SK-N-MC (cell line): ENCODE measurements around the gene DLGAP1.

Source experiments
- DNase-seq: peaks from one replicate; pipeline ENCODE4 v3.0.0-alpha.2; 2011; ENCODE audit warnings: low read depth, low spot score
- H3K27ac ChIP-seq: fragments of 200-600 bp; sonication (generic); 2 replicates; pipeline ENCODE4 v1.5.1; 2016; ENCODE audit warnings: mixed run types
- H3K36me3 ChIP-seq: fragments of 200-600 bp; sonication (generic); 2 replicates; pipeline ENCODE4 v1.6.1; 2017; ENCODE audit warnings: antibody characterized with exemption, low read length, mixed read lengths; ENCODE audit not compliant: insufficient read depth
- H3K4me3 ChIP-seq: fragments of 200-600 bp; sonication (generic); 2 replicates; pipeline ENCODE4 v1.5.1; 2016
- H3K9ac ChIP-seq: fragments of 200-600 bp; sonication (generic); 2 replicates; pipeline ENCODE4 v1.8.0; 2017; ENCODE audit warnings: mixed run types, mixed read lengths; ENCODE audit not compliant: insufficient read length
- H3K9me3 ChIP-seq: fragments of 200-600 bp; sonication (generic); 2 replicates; pipeline ENCODE4 v1.6.1; 2017; ENCODE audit warnings: low read depth, mild to moderate bottlenecking, antibody characterized with exemption, low read length, moderate library complexity, mixed read lengths
- EZH2 ChIP-seq: fragments of 200-600 bp; sonication (generic); IDR thresholded peaks from one replicate; pipeline ENCODE4 v1.6.1; 2017; ENCODE audit warnings: antibody characterized with exemption
- FOXP2 ChIP-seq: optimal IDR thresholded peaks from 2 replicates; pipeline ENCODE3; 2011; ENCODE audit warnings: mild to moderate bottlenecking, moderate library complexity; ENCODE audit not compliant: insufficient read depth; ENCODE audit errors: extremely low read length, control extremely low read depth
- POLR2AphosphoS5 ChIP-seq: IDR thresholded peaks from 2 replicates; pipeline ENCODE4 v1.6.1; 2012; ENCODE audit warnings: mild to moderate bottlenecking, low read depth, low read length, borderline replicate concordance

Gene DLGAP1

GRCh38 chr18:4271952-4272351 lies 183.2 kb downstream of the DLGAP1 start:
- TF ChIP-seq POLR2AphosphoS5, result no peak
- TF ChIP-seq FOXP2, result no peak
- TF ChIP-seq EZH2, result no peak
- Histone ChIP-seq H3K4me3 (no peak overlapping the region), H3K27ac (no peak overlapping the region), H3K9ac (no peak overlapping the region), H3K36me3 (no peaks in the 10 kb centered on the region), H3K9me3 (no peaks in the 10 kb centered on the region)
- DNase-seq, result no peak

DNA sequence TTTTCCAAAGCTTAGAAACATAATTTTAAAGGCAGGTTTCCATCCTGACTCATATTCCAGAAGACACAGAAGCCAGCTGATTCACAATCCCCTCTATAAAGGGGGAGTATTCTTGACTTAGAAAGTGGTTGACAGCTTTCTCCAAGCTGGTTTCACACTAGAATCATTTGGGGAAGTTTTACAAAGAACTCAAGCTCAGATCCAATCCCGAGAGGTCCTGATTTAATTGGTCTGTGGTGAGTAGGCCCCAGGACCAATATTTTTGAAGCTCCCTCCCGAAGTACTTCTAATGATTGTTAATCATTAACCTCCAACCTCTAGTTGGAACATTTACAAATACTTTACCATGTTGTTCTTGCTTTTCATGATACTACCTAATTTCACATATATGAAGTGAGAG lies 184.1 kb downstream of the DLGAP1 start:
- H3K27ac ChIP-seq, result no peak overlapping the region
- no peak for TF ChIP-seq POLR2AphosphoS5
- no peak for TF ChIP-seq EZH2
- TF ChIP-seq FOXP2, result no peak
- no peak overlapping the region for H3K4me3 ChIP-seq
- no peak overlapping the region for H3K9ac ChIP-seq
- no peak for DNase-seq
- no peaks in the 10 kb centered on the region for H3K9me3 ChIP-seq
- no peaks in the 10 kb centered on the region for H3K36me3 ChIP-seq

GRCh38 chr18:4270016-4270415 lies 185.1 kb downstream of the DLGAP1 start:
- DNase-seq, result no peak
- Histone ChIP-seq H3K4me3 (no peak overlapping the region), H3K27ac (no peak overlapping the region), H3K9ac (no peak overlapping the region), H3K36me3 (no peaks in the 10 kb centered on the region), H3K9me3 (no peaks in the 10 kb centered on the region)
- TF ChIP-seq POLR2AphosphoS5 (no peak), FOXP2 (no peak), EZH2 (no peak)

DNA sequence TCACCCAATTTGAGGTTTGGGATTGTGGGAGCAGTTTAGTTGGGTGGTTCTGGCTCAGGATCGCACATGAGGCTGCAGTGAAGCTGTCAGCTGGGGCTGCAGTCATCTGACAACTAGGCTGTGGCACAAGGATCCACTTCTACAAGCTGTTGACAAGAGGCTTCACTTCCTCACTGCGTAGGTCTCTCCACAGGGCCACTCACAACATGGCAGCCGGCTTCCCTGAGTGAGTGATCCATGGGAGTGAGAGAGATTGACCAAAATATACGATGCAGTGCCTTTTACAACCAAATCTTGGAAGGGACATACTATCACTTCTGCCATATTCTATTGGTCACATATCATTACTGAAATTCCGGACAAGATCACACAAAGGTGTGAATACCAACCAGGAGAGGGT lies 187.5 kb downstream of the DLGAP1 start:
- DNase-seq, result no peak
- H3K27ac ChIP-seq, result no peak overlapping the region
- H3K9me3 ChIP-seq, result no peaks in the 10 kb centered on the region
- TF ChIP-seq FOXP2 (no peak), EZH2 (no peak), POLR2AphosphoS5 (no peak)
- H3K36me3 ChIP-seq, result no peaks in the 10 kb centered on the region
- H3K4me3 ChIP-seq, result no peak overlapping the region
- no peak overlapping the region for H3K9ac ChIP-seq

- no peak overlapping the region for H3K27ac ChIP-seq
- no peak overlapping the region; the same call in 1 of the 2 replicates for H3K4me3 ChIP-seq
- DNase-seq, result peak; percentile 16
- no peak overlapping the region for H3K9ac ChIP-seq
- TF ChIP-seq POLR2AphosphoS5, result no peak
- TF ChIP-seq FOXP2, result no peak
- no peak for TF ChIP-seq EZH2
- H3K36me3 ChIP-seq, result no peaks in the 10 kb centered on the region
- H3K9me3 ChIP-seq, result no peaks in the 10 kb centered on the region
Measured at GRCh38 chr18:4264347-4264791, 190.7 kb downstream of the DLGAP1 start.

GRCh38 chr18:4260107-4260506 lies 195.0 kb downstream of the DLGAP1 start:
- no peaks in the 10 kb centered on the region for H3K9me3 ChIP-seq
- no peak for DNase-seq
- H3K27ac ChIP-seq, result no peak overlapping the region
- no peak overlapping the region for H3K9ac ChIP-seq
- H3K4me3 ChIP-seq, result no peak overlapping the region
- TF ChIP-seq POLR2AphosphoS5, result no peak
- TF ChIP-seq EZH2, result no peak
- TF ChIP-seq FOXP2, result no peak
- H3K36me3 ChIP-seq, result no peaks in the 10 kb centered on the region

- TF ChIP-seq FOXP2, result no peak
- TF ChIP-seq POLR2AphosphoS5, result no peak
- no peak for TF ChIP-seq EZH2
- Histone ChIP-seq H3K4me3 (no peak overlapping the region), H3K9me3 (no peaks in the 10 kb centered on the region)
Measured at GRCh38 chr18:4256766-4257417, 198.2 kb downstream of the DLGAP1 start.

GRCh38 chr18:4254840-4255239 lies 200.3 kb downstream of the DLGAP1 start:
- Histone ChIP-seq H3K9me3 (no peaks in the 10 kb centered on the region), H3K27ac (no peak overlapping the region), H3K36me3 (no peaks in the 10 kb centered on the region), H3K9ac (no peak overlapping the region), H3K4me3 (no peak overlapping the region)
- no peak for TF ChIP-seq POLR2AphosphoS5
- TF ChIP-seq FOXP2, result no peak
- no peak for TF ChIP-seq EZH2
- DNase-seq, result no peak

More at GRCh38 chr18:4256766-4257417, 198.2 kb downstream of the DLGAP1 start:
- Histone ChIP-seq H3K9ac (no peak overlapping the region), H3K27ac (no peak overlapping the region), H3K36me3 (no peaks in the 10 kb centered on the region)
- DNase-seq, result peak; percentile 39

DNA sequence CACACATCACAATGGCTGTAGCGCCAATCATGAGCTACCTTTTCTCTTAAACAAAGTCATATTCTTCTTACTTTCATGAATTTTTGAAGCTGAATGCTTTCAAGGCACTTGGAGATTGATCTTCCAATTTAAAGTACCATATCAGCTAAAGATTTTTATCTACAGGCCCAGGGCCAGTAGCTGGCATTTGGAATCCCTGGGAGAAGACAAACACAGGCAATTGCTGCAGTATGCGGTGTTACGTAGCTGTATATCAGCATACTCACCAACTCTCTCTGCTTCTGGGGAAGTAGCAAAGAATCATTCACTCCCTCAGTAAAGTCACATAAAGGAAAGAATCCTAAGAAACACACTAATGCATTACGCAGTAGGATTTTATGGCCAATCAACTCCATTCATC lies 202.3 kb downstream of the DLGAP1 start:
- TF ChIP-seq POLR2AphosphoS5 (no peak), FOXP2 (no peak), EZH2 (no peak)
- H3K4me3 ChIP-seq, result no peak overlapping the region
- H3K27ac ChIP-seq, result no peak overlapping the region
- H3K9ac ChIP-seq, result no peak overlapping the region
- no peaks in the 10 kb centered on the region for H3K9me3 ChIP-seq
- no peak for DNase-seq
- H3K36me3 ChIP-seq, result no peaks in the 10 kb centered on the region
